ENCODE results near the gene NEAT1. TPM values are rescaled to one million over a fixed set of nuclear protein-coding genes. Genes with fewer than 3 reads are reported as not detected.

NEAT1 gene
- total and polyA plus RNA-seq, 8 donors, result 295 to 2,770 (median 695) TPM

DNA sequence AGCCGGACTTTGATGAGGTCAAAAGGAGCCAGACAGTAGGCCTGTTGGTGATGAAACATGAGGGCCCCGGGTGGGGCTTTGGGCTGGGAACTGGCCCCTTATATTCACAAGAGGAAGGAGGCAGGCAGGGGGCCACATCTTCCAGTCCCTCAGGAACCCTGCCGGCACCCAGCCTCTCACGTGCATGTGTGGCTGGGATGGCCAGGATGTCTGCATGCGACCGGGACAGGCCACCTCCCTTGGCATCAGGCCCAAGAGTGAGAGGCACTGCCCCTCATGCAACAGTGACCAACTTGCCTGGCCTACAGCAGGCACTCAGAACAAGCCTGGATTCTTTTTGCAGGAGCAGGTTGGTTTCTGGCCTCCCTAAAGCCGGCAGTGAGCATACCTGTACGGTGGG, 45.6 kb upstream of the NEAT1 start:
- FAIRE-seq (no peak), ATAC-seq (no peak), DNase-seq (peak in 1 of 6 donors; percentile 53)
- 61 to 68% methylated on average over 8 of the region's 8 CpGs for WGBS, 2 donors
- Histone ChIP-seq H3K27me3 (no peaks in the 10 kb centered on the region), H3K36me3 (no peaks in the 10 kb centered on the region), H3K4me1 (peaks cover 21 to 29% (median 27%) of the 10 kb centered on the region in 3 donors), H3K27ac (no peak overlapping the region), H3K4me3 (no peak overlapping the region), H3K9me3 (no peaks in the 10 kb centered on the region)
- TF ChIP-seq, protein P1, sequence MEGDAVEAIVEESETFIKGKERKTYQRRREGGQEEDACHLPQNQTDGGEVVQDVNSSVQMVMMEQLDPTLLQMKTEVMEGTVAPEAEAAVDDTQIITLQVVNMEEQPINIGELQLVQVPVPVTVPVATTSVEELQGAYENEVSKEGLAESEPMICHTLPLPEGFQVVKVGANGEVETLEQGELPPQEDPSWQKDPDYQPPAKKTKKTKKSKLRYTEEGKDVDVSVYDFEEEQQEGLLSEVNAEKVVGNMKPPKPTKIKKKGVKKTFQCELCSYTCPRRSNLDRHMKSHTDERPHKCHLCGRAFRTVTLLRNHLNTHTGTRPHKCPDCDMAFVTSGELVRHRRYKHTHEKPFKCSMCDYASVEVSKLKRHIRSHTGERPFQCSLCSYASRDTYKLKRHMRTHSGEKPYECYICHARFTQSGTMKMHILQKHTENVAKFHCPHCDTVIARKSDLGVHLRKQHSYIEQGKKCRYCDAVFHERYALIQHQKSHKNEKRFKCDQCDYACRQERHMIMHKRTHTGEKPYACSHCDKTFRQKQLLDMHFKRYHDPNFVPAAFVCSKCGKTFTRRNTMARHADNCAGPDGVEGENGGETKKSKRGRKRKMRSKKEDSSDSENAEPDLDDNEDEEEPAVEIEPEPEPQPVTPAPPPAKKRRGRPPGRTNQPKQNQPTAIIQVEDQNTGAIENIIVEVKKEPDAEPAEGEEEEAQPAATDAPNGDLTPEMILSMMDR (IDR thresholded peaks at IDR 0.05), result no peak
- intact Hi-C loops (cut with DNase I), result no loop called here

DNA sequence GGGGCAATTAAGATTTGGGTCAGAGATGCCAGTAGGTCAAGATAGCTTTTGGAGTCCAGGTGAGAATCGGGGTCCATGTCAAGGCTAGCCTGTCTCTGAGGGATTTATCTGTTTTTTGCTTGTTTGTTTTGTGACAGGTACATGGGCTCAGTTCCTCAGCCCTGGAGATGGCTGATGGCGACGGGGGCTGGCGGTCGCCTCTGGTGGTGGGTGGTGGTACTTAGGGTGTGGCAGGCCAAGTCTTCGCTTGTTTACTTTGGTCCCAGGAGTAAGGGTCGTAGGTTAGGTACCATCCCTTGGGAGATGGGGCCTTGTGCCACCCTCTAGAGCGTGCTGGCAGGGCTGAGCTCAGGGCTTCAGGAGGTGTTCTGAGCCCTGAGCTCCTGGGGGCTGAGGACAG, 44.8 kb upstream of the NEAT1 start:
- H3K4me3 ChIP-seq, result no peak overlapping the region
- H3K27ac ChIP-seq, result peak overlapping the region in 2 of 4 donors; percentile 23 to 98
- H3K9me3 ChIP-seq, result no peaks in the 10 kb centered on the region
- no peaks in the 10 kb centered on the region for H3K36me3 ChIP-seq
- no peaks in the 10 kb centered on the region for H3K27me3 ChIP-seq
- 72 to 73% methylated on average over 8 of the region's 8 CpGs for WGBS, 2 donors
- ATAC-seq, result no peak
- TF ChIP-seq, protein P1 (IDR thresholded peaks at IDR 0.05), result no peak
- H3K4me1 ChIP-seq, result peaks cover 23 to 32% (median 29%) of the 10 kb centered on the region in 3 donors
- no peak for FAIRE-seq
- intact Hi-C loops (cut with DNase I), result no loop called here
- DNase-seq, result no peak

DNA sequence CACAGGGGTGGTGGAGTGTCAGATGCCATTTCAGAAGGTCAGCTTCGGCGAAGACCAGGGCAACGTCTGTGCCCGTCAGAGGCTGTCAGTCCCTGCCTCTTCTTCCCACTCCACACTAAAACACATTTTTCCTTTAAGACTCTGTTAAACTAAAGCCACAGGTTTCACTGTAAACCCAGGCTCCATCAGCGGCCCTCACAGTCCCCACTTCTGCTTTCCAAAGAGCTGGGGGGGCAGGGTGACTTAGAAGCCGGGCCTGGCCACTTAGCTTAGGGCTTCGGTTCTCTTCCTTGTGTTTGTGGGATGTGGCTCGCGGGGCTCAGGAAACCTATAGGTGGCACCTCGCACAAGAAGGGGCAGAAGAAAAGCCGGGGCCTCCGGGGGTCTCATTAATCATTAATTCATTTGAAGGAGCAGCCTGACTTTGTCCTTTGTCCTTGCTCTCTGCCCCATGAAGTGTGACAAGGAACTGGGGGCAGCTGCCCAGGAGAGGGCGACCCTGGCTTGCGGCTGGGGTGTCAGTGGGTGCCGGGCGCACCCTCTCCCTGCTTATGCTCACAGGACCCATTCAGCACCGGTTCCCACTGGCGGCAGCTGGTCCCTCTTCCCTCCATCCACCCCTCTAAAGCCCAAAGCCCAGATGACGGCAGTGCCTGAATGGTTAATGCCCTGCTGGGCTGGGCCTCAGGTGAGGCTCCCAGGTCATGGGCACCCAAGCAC, 44.2 kb upstream of the NEAT1 start:
- no peaks in the 10 kb centered on the region for H3K36me3 ChIP-seq
- DNase-seq (peak in 1 of 6 donors; percentile 52), FAIRE-seq (no peak), ATAC-seq (no peak)
- intact Hi-C loops (cut with DNase I), result no loop called here
- no peaks in the 10 kb centered on the region for H3K9me3 ChIP-seq
- H3K27me3 ChIP-seq, result no peaks in the 10 kb centered on the region
- peaks cover 29 to 37% (median 35%) of the 10 kb centered on the region in 3 donors for H3K4me1 ChIP-seq
- TF ChIP-seq, protein P1 (IDR thresholded peaks at IDR 0.05), result no peak
- H3K27ac ChIP-seq, result peak overlapping the region in 3 of 4 donors; percentile 23 to 99 (median 98)
- 42 to 46% methylated on average over 17 to 19 of the region's 19 CpGs for WGBS, 2 donors
- H3K4me3 ChIP-seq, result peak overlapping the region in 2 of 4 donors; percentile 45

DNA sequence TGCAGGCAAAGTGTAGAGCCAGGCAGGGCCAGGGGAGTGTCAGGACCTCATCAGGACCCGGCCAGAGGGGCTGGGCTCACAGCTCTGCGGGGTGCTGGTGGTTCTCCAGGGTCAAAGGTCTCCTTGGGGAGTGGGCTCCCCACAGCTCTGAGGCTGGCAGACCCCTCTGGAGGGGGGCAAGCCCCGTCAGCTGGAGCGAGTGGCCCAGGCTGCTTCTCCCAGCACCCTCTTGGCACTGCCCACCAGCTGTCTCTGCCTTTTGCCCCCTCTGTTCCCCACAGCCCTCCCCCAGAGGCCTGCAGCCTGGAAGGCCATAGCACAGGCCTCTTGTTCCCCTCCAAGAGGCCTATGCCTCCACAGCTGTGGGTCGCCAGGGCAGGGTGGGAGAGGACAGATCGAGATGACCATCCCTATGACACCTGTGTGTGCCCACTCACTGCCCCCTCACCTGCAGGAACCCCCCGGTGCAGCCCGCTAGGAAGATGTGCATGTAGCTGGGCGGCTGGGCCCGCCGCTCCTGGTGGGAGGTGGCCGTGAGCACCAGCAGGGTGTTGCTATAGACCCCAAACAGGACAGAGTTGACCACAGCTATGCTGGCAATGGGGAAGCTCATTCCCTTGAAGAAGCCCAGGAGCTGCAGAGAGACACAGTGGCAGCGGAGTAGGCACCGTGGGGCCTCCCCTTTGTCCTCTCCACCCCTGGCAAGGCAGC, 43.5 kb upstream of the NEAT1 start:
- ATAC-seq (no peak), FAIRE-seq (no peak), DNase-seq (peak in 2 of 6 donors; percentile 56 to 80)
- no peaks in the 10 kb centered on the region for H3K9me3 ChIP-seq
- peak overlapping the region; percentile 98 to 99 (median 99) for H3K27ac ChIP-seq
- peak overlapping the region in 3 of 4 donors; percentile 10 to 45 (median 45) for H3K4me3 ChIP-seq
- intact Hi-C loops (cut with DNase I), result no loop called here
- WGBS, 2 donors, result 43 to 49% methylated on average over 14 of the region's 14 CpGs
- TF ChIP-seq, protein P1 (IDR thresholded peaks at IDR 0.05), result no peak
- no peaks in the 10 kb centered on the region for H3K27me3 ChIP-seq
- H3K4me1 ChIP-seq, result peaks cover 35 to 42% (median 41%) of the 10 kb centered on the region in 3 donors
- H3K36me3 ChIP-seq, result no peaks in the 10 kb centered on the region

All from pancreas (tissue), 10 donors.